ENCODE data around the gene PIM3.

The PIM3 gene

DNA sequence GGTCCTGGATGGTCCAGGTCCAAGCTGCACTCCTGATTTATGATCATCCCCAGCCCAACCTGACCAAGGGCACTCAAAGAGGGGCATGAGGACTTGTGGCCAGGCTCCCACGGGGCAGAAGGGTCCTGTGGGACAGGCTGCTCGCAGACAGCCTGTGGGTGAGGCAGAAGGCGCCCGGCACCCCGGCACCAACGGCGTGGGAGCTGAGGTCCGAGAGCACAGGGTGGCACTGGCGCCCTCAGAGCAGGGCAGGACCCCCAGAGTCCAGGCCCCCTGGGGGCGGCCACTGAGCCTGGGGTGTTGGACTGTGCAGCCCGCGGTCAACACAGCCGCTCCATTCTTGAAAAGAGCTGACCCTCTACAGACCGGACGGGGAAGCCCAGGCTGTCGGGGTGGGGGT, 48.7 kb downstream of the PIM3 start:
- peaks cover 53% of the 10 kb centered on the region for H3K27me3 ChIP-seq (ENCODE audit: control insufficient read depth, insufficient read depth, low read length, poor library complexity, severe bottlenecking)
- 91 to 93% methylated on average over 16 of the region's 16 CpGs for WGBS, 2 experiments
- no peaks in the 10 kb centered on the region for H3K9me3 ChIP-seq (ENCODE audit: control insufficient read depth, low read length)

GRCh38 chr22:50009765-50010675, 49.4 kb downstream of the PIM3 start:
- Histone ChIP-seq H3K9me3 (ENCODE audit: control insufficient read depth, low read length) (no peaks in the 10 kb centered on the region), H3K36me3 (ENCODE audit: control insufficient read depth, insufficient read depth, low read length) (no peaks in the 10 kb centered on the region), H3K4me1 (ENCODE audit: control insufficient read depth, insufficient read depth, low read length) (peaks cover 17% of the 10 kb centered on the region), H3K4me3 (ENCODE audit: insufficient read depth, low read depth, low read length) (no peak overlapping the region), H3K27me3 (ENCODE audit: control insufficient read depth, insufficient read depth, low read length, poor library complexity, severe bottlenecking) (peaks cover 61% of the 10 kb centered on the region), H3K27ac (ENCODE audit: insufficient read depth, low read depth, low read length, poor library complexity, severe bottlenecking) (no peak overlapping the region)
- WGBS, 2 experiments, result 76 to 80% methylated on average over 44 to 46 of the region's 46 CpGs

More for the DNA sequence above, 48.7 kb downstream of the PIM3 start:
- H3K4me3 ChIP-seq (ENCODE audit: insufficient read depth, low read depth, low read length), result no peak overlapping the region
- H3K4me1 ChIP-seq (ENCODE audit: control insufficient read depth, insufficient read depth, low read length), result peaks cover 11% of the 10 kb centered on the region
- no peak overlapping the region for H3K27ac ChIP-seq (ENCODE audit: insufficient read depth, low read depth, low read length, poor library complexity, severe bottlenecking)
- no peaks in the 10 kb centered on the region for H3K36me3 ChIP-seq (ENCODE audit: control insufficient read depth, insufficient read depth, low read length)

DNA sequence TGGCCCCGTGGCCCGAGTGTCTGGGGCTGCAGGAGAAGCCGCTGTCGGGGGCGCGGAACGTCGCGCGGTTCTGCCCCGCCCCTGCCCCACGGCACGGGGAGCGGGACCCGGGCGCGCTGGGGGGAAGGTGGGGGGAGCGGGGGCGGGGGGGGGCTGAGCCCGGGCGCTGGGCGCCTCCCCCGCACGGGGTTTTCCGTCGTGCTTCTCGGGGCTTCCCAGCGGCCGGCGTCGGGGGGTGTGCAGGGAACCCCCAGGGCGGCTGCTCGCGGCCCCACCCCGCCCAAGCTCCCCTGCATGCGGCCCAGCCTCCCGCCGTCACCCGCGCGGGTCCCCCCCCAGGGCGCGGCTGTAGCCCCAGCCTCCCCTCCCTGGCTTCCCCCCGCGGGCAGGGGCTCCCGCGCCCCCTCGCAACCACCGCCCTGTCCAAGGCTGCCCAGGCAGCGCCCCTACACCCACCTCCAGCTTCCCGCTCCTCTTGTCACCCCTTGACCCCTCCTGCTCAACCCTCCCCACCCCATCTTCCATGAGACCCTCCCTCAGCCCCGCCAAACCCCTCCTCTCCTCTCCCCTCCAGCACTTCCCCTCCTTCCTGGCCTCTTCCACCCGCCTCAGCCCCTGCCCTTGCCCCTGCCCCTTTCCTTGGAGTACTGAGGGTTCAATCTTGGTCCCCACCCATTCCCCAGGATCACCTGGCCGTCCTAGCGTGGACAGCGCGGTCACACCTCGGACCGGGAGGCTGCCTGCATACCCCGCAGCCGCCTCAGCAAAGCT, 50.3 kb downstream of the PIM3 start:
- Histone ChIP-seq H3K9me3 (ENCODE audit: control insufficient read depth, low read length) (no peaks in the 10 kb centered on the region), H3K27ac (ENCODE audit: insufficient read depth, low read depth, low read length, poor library complexity, severe bottlenecking) (no peak overlapping the region), H3K4me3 (ENCODE audit: insufficient read depth, low read depth, low read length) (no peak overlapping the region), H3K36me3 (ENCODE audit: control insufficient read depth, insufficient read depth, low read length) (no peaks in the 10 kb centered on the region), H3K27me3 (ENCODE audit: control insufficient read depth, insufficient read depth, low read length, poor library complexity, severe bottlenecking) (peaks cover 69% of the 10 kb centered on the region), H3K4me1 (ENCODE audit: control insufficient read depth, insufficient read depth, low read length) (peaks cover 17% of the 10 kb centered on the region)
- 11 to 13% methylated on average over 59 to 61 of the region's 61 CpGs for WGBS, 2 experiments

DNA sequence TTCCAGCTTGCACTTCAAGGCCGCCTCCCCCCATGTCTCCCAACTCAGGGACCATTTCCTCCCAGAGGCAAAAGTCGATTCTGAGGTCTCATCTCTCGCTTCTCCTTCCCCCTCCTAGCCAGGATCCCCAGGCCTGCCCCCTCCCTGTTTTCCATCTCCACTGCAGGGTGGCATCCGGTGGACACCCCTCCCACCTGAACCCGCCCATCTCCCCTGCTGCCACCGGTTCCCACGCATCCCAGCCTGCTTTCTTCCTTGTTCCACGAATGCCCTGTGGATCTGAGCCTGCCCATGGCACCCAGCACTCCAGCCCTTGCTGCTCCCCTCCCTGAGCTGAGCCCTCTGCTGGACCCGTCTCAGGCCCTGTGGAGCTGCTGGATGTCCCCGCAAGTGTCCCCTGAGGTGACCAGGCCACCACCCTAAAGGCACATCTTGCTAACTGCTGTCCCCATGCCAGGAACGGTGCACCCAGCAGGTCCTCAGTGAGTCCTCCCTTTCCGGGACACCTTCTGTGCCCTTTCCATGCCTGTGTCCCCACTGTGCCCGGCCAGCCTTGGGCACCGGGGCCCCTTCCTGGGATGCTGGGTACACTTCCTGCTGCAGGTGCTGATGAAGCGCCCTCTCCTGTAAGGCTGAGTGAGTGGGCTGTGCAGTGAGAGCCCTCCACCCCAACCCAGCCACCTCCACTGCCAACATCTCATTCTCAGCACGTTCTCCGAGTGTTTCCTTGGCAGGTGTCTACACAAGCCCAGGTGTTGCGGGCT, 51.1 kb downstream of the PIM3 start:
- no peaks in the 10 kb centered on the region for H3K36me3 ChIP-seq (ENCODE audit: control insufficient read depth, insufficient read depth, low read length)
- H3K4me1 ChIP-seq (ENCODE audit: control insufficient read depth, insufficient read depth, low read length), result peaks cover 17% of the 10 kb centered on the region
- H3K27me3 ChIP-seq (ENCODE audit: control insufficient read depth, insufficient read depth, low read length, poor library complexity, severe bottlenecking), result peaks cover 77% of the 10 kb centered on the region
- H3K27ac ChIP-seq (ENCODE audit: insufficient read depth, low read depth, low read length, poor library complexity, severe bottlenecking), result no peak overlapping the region
- no peak overlapping the region for H3K4me3 ChIP-seq (ENCODE audit: insufficient read depth, low read depth, low read length)
- 58 to 59% methylated on average over 18 of the region's 18 CpGs for WGBS, 2 experiments
- no peaks in the 10 kb centered on the region for H3K9me3 ChIP-seq (ENCODE audit: control insufficient read depth, low read length)

GRCh38 chr22:50012211-50013181, 51.9 kb downstream of the PIM3 start, which contains the start of gene IL17REL:
IL17REL (minus strand) TSS chr22:50012765; CDS start chr22:50012646, 119 bp downstream.
- Histone ChIP-seq H3K4me1 (ENCODE audit: control insufficient read depth, insufficient read depth, low read length) (peaks cover 17% of the 10 kb centered on the region), H3K27me3 (ENCODE audit: control insufficient read depth, insufficient read depth, low read length, poor library complexity, severe bottlenecking) (peaks cover 86% of the 10 kb centered on the region), H3K27ac (ENCODE audit: insufficient read depth, low read depth, low read length, poor library complexity, severe bottlenecking) (no peak within 1 kb of the TSS), H3K4me3 (ENCODE audit: insufficient read depth, low read depth, low read length) (no peak within 1 kb of the TSS), H3K36me3 (ENCODE audit: control insufficient read depth, insufficient read depth, low read length) (no peaks in the 10 kb centered on the region), H3K9me3 (ENCODE audit: control insufficient read depth, low read length) (no peaks in the 10 kb centered on the region)
- 59 to 62% methylated on average over 29 of the region's 29 CpGs for WGBS, 2 experiments

Measured in ectodermal cell (in vitro differentiated cells).